ENCODE measurements around the gene COX19.

COX19 gene

DNA sequence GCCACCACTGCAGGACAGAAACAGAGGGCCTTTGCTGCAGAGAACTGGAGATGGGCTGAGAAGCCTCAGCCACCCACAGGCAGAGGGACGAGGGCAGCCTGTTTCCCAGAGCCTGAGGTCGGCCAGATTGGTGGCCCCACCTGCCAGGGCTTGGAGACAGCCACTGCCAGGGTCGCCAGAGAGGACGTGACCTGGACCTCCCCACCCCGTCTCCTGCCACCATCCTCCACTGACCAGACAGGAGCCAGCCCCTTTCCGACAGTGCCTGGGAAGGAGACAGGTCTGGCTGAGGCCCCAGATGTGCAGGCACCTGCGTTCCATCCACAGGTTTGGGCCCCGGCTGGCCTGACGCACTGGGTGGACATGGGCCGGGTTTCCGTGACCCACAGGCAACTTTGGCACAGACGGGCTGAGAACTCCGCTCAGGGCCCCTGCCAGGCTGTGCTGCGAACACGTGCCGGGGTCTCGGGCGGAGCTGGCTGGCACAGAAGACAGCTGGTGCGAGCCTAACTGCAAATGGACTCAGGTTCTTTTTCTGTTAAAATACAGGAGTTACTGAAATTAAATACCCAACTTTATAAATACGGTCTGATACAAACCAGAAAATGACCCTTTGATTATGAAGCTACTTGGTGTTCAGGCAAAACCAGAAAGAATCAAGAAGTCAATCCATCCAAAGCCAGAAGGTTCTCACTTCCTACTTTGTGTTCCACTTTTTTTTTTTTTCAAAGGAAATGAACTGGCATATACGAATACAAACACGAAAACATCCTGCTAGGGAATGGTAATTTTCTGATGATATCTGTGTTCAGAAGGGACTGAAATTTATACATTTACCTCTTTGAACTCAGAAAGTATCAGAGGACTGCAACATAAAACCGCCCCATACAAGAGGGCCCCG is 6.9 kb downstream of the COX19 start:
- TF ChIP-seq, protein P1, sequence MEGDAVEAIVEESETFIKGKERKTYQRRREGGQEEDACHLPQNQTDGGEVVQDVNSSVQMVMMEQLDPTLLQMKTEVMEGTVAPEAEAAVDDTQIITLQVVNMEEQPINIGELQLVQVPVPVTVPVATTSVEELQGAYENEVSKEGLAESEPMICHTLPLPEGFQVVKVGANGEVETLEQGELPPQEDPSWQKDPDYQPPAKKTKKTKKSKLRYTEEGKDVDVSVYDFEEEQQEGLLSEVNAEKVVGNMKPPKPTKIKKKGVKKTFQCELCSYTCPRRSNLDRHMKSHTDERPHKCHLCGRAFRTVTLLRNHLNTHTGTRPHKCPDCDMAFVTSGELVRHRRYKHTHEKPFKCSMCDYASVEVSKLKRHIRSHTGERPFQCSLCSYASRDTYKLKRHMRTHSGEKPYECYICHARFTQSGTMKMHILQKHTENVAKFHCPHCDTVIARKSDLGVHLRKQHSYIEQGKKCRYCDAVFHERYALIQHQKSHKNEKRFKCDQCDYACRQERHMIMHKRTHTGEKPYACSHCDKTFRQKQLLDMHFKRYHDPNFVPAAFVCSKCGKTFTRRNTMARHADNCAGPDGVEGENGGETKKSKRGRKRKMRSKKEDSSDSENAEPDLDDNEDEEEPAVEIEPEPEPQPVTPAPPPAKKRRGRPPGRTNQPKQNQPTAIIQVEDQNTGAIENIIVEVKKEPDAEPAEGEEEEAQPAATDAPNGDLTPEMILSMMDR (IDR thresholded peaks at IDR 0.05; ENCODE audit: insufficient read depth, low read depth, low read length, missing control alignments) = no peak
- no peak overlapping the region for H3K4me3 ChIP-seq (ENCODE audit: low read length)
- no peak for DNase-seq (ENCODE audit: low read depth)

DNA sequence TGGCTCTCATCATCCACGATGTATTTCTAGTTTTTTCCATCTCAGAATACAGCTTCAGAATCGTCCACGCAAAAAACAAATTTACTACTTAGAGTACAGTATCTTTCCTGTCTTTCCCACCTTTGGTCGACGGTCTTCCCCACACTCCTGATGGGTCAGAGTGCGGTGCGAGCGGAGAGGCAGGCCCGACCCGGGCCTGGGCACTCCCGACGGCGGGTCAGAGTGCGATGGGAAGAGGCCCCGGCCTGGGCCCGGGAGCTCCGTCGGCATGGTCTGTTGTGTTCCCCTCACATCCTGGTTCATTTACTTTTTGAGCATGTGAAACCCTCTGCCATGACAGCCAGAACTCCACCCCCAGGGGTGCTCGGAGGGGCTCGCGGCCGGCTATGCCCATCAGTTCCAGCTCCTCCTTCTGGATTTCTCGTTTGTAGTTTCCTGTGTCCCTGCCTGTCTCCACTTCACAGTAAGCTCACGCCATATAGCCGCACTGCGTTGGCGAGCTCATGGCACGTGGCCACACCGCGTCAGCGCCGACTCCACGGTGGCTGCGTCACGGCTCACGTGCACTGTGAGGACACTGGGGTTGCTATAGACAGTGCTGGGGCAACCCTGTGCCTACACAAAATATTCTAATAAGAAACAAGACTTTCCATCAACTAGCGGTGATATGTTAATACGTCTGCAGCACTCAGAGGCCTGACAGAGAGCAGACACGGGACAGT is 7.8 kb downstream of the COX19 start:
- TF ChIP-seq, protein P1 (IDR thresholded peaks at IDR 0.05; ENCODE audit: insufficient read depth, low read depth, low read length, missing control alignments) = no peak
- no peak overlapping the region for H3K4me3 ChIP-seq (ENCODE audit: low read length)
- DNase-seq (ENCODE audit: low read depth) = no peak

DNA sequence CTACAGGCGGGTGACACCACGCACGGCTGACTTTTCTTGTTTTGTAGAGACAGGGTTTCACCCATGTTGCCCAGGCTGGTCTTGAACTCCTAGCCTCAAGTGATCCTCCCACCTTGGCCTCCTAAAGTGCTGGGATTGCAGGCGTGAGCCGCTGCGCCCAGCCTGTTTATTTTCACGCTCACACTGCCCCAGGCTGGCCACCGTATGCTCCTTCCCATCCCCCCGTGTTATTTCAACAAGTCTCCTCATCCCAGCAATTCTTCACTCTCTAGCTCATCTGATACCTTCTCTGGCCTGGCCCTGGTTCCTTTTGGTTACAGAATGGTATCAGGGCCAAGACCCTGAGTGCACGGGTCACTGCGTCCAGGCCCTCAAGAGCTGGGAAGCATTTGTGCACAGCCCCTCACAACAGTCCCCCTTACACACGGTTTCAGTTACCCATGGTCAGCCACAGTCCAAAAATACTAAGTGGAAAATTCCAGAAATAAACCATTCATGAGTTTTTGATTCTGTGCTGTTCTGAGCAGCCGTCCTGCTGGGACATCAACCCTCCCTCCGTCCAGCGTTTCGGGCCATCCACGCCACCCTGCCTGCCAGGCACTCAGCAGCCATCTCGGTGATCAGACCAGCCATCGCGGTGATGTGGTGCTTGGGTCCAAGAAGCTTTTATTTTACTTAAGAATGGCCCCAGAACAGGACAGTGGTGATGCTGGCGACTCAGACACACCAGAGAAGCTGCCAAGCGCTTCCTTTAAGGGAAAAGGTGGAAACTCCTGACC is 8.9 kb downstream of the COX19 start:
- DNase-seq (ENCODE audit: low read depth) = no peak
- TF ChIP-seq, protein P1 (IDR thresholded peaks at IDR 0.05; ENCODE audit: insufficient read depth, low read depth, low read length, missing control alignments) = no peak
- no peak overlapping the region for H3K4me3 ChIP-seq (ENCODE audit: low read length)

DNA sequence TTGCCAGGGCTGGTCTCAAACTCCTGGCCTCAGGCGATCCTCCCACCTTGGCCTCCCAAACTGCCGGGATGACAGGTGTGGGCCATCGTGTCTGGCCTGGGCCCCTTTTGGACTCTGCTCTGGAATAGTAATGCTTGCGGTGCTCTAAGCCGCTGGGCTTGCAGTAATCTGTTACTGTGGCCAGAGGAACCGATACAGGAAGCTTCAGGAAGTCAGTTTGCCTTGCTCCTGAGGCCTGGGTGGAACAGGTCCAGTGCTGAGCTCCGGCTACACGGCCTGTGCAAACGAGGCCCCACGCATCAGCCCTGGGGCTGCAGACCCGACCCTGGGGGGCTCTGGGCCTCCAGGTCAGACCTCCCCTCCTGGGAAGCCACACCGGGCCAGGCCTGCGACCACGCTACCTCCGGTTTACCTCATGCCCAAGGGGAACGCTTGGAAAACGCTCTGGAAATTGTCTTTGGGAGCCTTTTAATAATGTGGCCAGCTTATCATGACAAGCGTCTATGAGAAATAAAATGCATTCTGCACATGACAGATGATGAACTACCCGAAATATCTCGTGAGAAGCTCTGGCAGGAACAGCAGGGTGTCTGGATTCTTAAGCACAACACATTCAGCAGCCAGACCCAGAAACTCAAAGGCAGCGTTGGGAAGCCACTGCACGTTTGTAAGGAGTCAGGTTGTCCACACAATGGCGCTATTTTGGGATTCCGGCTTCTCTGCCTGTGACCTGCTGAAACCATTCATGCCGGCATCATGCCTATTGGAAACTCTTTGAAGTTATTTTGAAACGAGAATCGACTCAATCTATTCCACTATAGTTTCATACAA is 10.7 kb downstream of the COX19 start:
- H3K4me3 ChIP-seq (ENCODE audit: low read length) = no peak overlapping the region
- TF ChIP-seq, protein P1 (IDR thresholded peaks at IDR 0.05; ENCODE audit: insufficient read depth, low read depth, low read length, missing control alignments) = peak; percentile 10
- no peak for DNase-seq (ENCODE audit: low read depth)

DNA sequence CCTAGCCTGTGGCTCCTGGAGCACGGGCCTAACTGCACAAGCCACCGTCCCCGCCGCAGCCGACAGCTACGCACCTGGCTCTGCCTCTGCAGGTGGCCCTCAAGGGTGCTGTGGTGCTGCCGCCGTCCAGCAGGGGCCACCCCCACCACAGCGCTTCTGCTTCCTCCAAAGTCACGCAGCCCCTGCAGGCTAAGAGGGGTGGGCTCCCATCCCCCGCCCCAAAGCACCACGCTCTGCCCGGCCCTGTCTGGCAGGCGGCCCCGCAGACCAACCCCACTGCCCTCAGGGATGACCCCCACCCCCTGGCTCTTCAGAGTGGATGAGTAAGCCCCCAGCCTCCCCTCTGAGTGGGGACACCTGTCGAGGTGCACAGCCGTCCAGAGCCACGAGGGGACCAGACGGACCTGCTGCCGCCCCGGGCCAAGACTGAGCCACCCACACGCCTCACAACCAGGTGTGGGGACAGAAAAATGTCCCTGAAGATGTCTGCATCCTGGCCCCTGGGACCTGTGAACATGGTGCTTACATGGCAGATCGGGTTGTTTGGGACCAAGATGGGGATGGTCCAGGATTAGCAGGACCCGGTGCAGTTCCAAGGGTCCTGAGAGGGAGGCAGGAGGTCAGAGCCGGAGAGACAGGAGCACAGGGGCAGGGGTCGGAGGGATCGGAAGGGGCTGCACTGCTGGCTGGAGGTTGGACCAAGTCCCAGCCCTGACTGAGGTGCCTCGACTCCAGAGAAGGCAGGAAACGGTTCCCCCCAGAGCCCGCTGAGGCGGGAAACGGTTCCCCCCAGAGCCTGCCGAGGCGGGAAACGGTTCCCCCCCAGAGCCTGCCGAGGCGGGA is 11.9 kb downstream of the COX19 start:
- TF ChIP-seq, protein P1 (IDR thresholded peaks at IDR 0.05; ENCODE audit: insufficient read depth, low read depth, low read length, missing control alignments) = peak; percentile 17
- no peak overlapping the region for H3K4me3 ChIP-seq (ENCODE audit: low read length)
- no peak for DNase-seq (ENCODE audit: low read depth)

Measured in epithelial cell of esophagus (primary cell).